GM19351 (cell line): ENCODE measurements around the gene TGFBR3.
A peak's percentile ranks its signal among the peaks of the same experiment; 100 is the strongest.
"Not testable (repeated sequence)": the region's sequence is repeated elsewhere in the genome, so short reads cannot be mapped to it uniquely, and the experiment has no call there.

ENCODE experiments used
- ATAC-seq: cut with Tn5 transposase; IDR thresholded peaks from one replicate; pipeline ENCODE4 v1.9.1; 2021; ENCODE audit warnings: mild to moderate bottlenecking, moderate library complexity; ENCODE audit not compliant: unreplicated experiment

The TGFBR3 gene

GRCh38 chr1:91884459-91885212 lies 1.3 kb downstream of the TGFBR3 start:
- no peak for ATAC-seq

- ATAC-seq, result no peak
Observed at GRCh38 chr1:91883470-91883869, 2.5 kb downstream of the TGFBR3 start.

GRCh38 chr1:91881280-91881679 lies 4.7 kb downstream of the TGFBR3 start:
- ATAC-seq, result no peak

- no peak for ATAC-seq
Observed at GRCh38 chr1:91879733-91880132, 6.2 kb downstream of the TGFBR3 start.

- ATAC-seq, result peak; percentile 38
Observed at GRCh38 chr1:91877574-91878208, 8.3 kb downstream of the TGFBR3 start.

GRCh38 chr1:91876781-91877573 lies 9.0 kb downstream of the TGFBR3 start:
- ATAC-seq, result no peak

GRCh38 chr1:91876040-91876470 lies 9.9 kb downstream of the TGFBR3 start:
- ATAC-seq, result peak; percentile 90

- no peak for ATAC-seq
Observed at GRCh38 chr1:91874167-91874566, 11.8 kb downstream of the TGFBR3 start.

GRCh38 chr1:91872559-91873081 lies 13.3 kb downstream of the TGFBR3 start:
- ATAC-seq, result no peak

- ATAC-seq, result no peak
Observed at GRCh38 chr1:91872000-91872399, 14.0 kb downstream of the TGFBR3 start.

- ATAC-seq, result peak; percentile 40
Observed at GRCh38 chr1:91870322-91870721, 15.6 kb downstream of the TGFBR3 start.

GRCh38 chr1:91866425-91866824 lies 19.5 kb downstream of the TGFBR3 start:
- no peak for ATAC-seq

GRCh38 chr1:91864017-91864700 lies 21.8 kb downstream of the TGFBR3 start:
- no peak for ATAC-seq

GRCh38 chr1:91863498-91863897 lies 22.5 kb downstream of the TGFBR3 start:
- ATAC-seq, result no peak

- ATAC-seq, result no peak
Observed at GRCh38 chr1:91862120-91862519, 23.8 kb downstream of the TGFBR3 start.

- ATAC-seq, result no peak
Observed at GRCh38 chr1:91857557-91858239, 28.3 kb downstream of the TGFBR3 start.

GRCh38 chr1:91856996-91857395 lies 29.0 kb downstream of the TGFBR3 start:
- no peak for ATAC-seq

GRCh38 chr1:91854852-91855534 lies 31.0 kb downstream of the TGFBR3 start:
- ATAC-seq, result no peak

- ATAC-seq, result no peak
Observed at GRCh38 chr1:91853397-91853796, 32.6 kb downstream of the TGFBR3 start.

GRCh38 chr1:91852011-91852410 lies 33.9 kb downstream of the TGFBR3 start:
- ATAC-seq, result not testable (repeated sequence)
